ENCODE measurements around the gene SPRY1.

Gene SPRY1

GRCh38 chr4:123380728-123381716 is 15.6 kb upstream of the SPRY1 start:
- no peak for DNase-seq (ENCODE audit: low spot score)

- no peak for DNase-seq (ENCODE audit: low spot score)
Measured at GRCh38 chr4:123381996-123382395, 14.6 kb upstream of the SPRY1 start.

DNA sequence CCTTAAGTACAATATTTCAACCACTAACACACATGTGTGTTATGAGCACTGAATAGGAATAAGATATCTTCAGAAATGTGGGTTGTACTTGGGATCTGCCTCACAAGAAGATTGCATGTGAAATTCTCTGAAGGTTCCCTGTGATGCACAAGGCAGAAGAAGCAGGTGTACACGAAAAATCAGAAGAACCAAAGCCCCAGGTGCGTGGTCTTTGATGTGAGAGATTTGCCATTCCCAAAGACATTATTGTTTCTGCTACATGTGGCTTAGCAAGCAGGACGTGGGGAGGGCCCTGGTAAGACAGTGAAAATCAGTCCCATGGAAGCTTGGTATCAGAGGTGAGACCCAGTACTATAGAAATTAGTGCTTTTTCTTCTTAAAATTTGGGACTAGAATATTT is 13.0 kb upstream of the SPRY1 start:
- no peak for DNase-seq (ENCODE audit: low spot score)

DNA sequence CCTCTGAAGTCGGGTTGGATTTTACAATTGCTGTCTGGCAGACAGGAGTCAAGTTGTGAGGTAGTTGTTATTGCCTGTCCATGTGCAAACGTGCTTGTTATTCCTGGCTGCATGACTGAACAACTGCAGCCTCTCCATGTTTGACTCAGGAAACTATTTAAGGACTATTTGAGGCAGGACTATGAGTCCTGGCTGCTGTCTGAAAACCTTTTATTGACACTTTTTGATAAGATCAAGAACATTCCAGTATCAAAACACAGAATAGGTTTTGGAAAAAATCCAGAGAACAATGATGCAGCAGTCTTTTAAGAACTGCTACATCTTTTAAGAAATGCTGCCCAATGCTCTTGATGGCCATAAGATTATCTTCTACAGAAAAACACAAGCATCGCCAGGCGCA is 10.0 kb upstream of the SPRY1 start:
- no peak for DNase-seq (ENCODE audit: low spot score)

- DNase-seq (ENCODE audit: low spot score), result peak; percentile 33
Measured at GRCh38 chr4:123390846-123391456, 5.6 kb upstream of the SPRY1 start.

- DNase-seq (ENCODE audit: low spot score), result no peak
Measured at GRCh38 chr4:123393721-123394120, 2.9 kb upstream of the SPRY1 start.

DNA sequence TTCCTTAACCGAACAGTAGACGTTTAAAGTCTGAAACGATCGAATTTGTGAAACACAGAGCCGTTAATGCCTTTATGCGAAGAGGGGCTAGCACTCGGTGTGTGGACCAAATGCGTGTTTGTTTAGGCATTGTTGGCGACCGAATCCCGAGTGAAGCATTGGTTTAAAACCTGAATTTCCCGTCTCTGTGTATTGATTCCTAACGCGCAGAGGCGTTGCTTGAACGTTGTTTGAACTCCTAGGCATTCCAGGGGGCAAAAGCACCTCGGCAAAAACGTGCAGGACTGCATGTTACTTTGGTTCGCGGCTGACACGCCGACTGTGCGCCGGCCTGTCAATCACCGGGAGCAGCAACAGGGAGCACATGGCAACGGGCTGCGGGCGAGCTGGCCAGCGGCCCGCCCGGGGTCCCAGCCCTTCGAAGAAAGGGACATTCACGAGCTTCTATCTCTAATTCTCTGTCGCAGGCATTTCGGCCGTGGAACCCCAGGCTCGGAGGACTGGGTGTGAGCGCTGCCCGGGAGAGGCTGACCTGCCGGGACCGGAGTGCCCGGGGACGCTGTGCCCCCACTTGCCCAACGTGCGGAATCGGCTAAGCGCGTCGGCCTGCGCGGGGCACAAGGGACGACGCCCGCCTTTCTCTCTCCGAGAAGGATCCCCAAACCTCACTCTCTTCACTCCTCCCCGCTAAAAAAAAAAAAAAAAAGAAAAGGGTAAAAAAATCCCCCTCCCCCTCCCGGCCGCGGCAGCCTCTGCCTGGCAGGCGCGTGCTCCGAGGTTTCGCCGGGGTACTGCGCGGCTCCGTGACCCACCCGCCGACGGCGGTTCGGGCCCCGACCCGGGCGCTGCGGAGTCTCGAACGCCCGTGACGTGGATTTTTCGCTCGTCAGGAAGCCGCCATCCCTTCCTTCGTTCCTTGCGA is 810 bp downstream of the SPRY1 start:
- no peak for DNase-seq (ENCODE audit: low spot score)

GRCh38 chr4:123398066-123398852 is 1.7 kb downstream of the SPRY1 start:
- peak; percentile 40 for DNase-seq (ENCODE audit: low spot score)

DNA sequence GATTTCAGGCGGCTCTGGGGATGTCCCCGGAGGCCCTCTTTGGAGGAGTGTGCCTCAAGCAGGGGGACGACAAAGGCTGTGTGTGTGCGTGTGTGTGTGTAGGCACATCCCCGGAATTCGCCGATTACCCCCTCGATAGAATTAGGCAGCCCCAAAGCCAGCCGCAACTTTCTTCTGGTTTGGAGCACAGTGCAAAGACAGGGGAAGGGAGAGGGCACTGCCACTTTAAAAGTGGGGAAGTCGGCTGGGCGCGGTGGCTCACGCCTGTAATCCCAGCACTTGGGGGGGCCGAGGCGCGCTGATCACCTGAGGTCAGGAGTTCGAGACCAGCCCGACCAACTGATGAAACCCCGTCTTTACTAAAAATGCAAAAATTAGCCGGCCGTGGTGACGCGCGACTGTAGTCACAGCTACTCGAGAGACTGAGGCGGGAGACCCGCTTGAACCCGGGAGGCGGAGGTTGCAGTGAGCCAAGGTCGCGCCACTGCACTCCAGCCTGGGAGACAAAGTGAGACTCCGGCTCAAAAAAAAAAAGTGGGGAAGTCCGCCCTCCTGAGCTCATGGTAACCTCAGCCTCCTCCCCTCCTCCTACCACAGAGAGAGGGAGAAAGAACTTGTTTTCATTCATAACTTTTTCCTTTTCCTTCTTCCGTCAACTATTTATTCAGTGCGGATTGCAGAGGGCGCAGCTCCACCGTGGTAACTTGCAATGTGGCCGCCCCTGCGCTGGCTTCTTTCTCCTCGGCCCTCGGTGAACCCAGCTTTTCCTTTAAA is 2.4 kb downstream of the SPRY1 start:
- no peak for DNase-seq (ENCODE audit: low spot score)

GRCh38 chr4:123399627-123400358 is 3.2 kb downstream of the SPRY1 start:
- DNase-seq (ENCODE audit: low spot score), result no peak

GRCh38 chr4:123401271-123402120 is 4.9 kb downstream of the SPRY1 start:
- DNase-seq (ENCODE audit: low spot score), result no peak

DNA sequence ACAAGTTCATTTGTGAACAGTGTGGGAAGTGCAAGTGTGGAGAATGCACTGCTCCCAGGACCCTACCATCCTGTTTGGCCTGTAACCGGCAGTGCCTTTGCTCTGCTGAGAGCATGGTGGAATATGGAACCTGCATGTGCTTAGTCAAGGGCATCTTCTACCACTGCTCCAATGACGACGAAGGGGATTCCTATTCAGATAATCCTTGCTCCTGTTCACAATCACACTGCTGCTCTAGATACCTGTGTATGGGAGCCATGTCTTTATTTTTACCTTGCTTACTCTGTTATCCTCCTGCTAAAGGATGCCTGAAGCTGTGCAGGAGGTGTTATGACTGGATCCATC is 5.5 kb downstream of the SPRY1 start:
- DNase-seq (ENCODE audit: low spot score), result no peak

DNA sequence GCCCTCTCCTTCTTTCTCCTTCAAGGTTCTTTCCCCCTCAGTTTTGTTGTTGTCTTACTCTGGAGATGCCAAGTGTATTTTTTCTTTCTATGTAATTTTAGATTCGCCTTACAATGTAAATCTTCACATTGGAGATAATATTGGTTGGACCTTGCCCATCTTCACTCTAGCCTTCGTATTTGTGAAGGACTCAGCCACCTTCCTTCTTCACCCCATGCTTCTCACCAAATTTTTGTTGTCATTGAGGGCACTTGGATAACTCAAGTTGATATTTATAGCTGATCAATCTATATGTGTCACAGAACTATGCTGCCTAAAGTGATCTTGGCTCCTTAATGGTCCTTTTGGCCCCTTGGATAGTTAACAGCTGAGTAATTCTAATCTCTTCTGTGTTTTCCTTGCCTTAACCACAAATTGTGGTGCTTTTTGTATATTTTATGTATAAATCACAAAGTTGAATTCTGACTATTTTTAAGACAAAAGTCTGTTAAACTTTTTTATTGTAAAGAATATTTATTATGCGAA is 6.5 kb downstream of the SPRY1 start:
- DNase-seq (ENCODE audit: low spot score), result no peak

- DNase-seq (ENCODE audit: low spot score), result no peak
Measured at GRCh38 chr4:123404533-123404932, 7.9 kb downstream of the SPRY1 start.

GRCh38 chr4:123405267-123405865 is 8.8 kb downstream of the SPRY1 start:
- no peak for DNase-seq (ENCODE audit: low spot score)

GRCh38 chr4:123406872-123407271 is 10.3 kb downstream of the SPRY1 start:
- DNase-seq (ENCODE audit: low spot score), result no peak

GRCh38 chr4:123408471-123409084 is 12.0 kb downstream of the SPRY1 start:
- no peak for DNase-seq (ENCODE audit: low spot score)

DNA sequence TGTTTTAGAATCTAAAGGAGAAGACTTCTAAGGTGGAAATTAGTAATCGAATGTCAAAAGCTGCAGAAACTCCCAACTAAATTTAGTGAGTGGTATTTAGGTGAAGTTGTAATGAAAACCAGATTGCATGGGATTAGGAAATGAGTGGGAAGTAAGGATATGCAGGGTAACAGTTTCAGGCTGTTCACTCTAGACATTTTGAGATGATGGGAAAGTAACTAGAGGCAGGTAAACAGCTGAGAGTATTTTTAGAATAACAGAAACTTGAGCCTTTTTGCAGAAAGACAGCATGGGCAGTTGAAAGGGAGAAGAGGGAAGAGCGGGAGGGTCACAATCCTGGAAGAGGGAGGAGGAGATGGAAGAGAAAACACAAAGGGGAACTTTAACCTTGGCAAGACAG is 12.7 kb downstream of the SPRY1 start:
- DNase-seq (ENCODE audit: low spot score), result no peak

All from CD4-positive, alpha-beta T cell treated with Interleukin-15 for 4 hours (primary cell).